ENCODE results near the gene XPO1.

Gene XPO1

DNA sequence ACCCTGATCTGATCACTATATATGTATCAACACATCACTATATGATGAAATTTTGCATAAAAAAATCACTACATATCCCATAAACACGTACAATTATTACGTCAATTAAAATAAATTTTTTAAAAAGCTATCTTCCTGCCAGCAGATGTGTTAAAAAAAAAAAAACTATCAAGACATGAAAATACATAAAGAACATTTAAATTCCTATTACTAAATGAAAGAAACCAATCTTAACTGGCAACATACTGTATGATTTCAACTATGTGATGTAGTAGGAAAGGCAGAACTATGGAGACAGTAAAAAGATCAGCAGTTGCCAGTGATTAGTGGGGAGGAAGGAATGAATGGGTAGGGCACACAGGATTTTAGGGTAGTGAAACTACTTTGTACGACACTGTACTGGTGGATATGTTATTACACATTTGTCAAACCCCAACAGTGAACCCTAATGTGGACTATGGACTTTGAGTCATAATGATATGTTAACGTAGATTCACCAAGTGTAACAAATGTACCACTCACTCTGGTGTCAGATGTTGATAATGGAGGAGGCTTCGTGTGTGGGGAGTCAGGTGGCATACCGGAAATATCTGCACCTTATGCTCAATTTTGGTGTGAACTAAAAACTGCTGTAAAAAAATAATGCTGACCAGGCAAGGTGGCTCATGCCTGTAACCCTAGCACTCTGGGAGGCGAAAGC is 94.7 kb downstream of the XPO1 start:
- ATAC-seq, result peak; percentile 77
- Mint-ChIP-seq H3K27ac (peak overlapping the region; percentile 33), H3K4me1 (peaks cover 56% of the 10 kb centered on the region)

DNA sequence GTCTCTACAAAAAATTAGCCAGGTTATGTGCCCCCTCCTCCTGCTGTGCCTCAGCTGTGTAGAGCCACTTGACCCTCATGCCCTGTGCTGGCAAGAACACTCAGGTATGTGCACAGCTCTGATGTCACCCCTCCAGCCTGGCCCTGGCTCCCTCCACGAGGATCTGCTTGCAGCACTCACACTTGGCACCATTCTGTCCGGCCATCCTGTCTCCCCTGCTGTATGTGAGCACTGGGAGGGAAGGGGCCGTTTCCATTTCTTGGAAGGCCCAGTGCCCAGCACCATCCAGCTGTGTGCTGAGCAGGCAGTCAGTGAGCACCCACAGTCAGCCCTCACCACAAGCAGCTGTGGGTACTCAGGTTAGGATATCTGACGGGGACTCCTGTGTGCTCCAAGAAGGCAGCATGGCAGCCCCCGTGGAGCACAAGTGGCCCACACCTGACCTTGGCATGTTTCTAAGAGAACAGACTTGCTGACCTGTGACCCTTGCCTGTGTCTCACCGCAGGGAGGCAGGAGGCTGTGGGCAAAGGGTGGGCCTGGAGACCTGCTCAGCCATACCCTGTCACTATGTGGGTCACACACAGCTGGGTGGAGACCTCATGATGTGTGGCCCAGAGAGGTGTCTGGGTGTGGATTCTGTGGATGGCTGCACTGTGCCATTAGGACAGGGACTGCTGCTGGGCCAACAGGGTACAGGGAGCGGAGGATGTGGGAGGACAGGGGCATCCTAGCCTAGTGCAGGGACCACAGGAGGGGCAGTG is 98.7 kb downstream of the XPO1 start:
- Mint-ChIP-seq H3K4me1 (peaks cover 65% of the 10 kb centered on the region), H3K27ac (no peak overlapping the region), H3K4me3 (no peak overlapping the region), H3K27me3 (no peaks in the 10 kb centered on the region), H3K36me3 (ENCODE audit: low read depth) (peaks cover 32% of the 10 kb centered on the region), H3K9me3 (peaks cover 17% of the 10 kb centered on the region)
- ATAC-seq (no peak), DNase-seq (no peak)

More for the DNA sequence above, 94.7 kb downstream of the XPO1 start:
- DNase-seq, result no peak
- Mint-ChIP-seq H3K9me3 (peaks cover 3% of the 10 kb centered on the region), H3K27me3 (no peaks in the 10 kb centered on the region), H3K36me3 (ENCODE audit: low read depth) (peaks cover 23% of the 10 kb centered on the region), H3K4me3 (no peak overlapping the region)

DNA sequence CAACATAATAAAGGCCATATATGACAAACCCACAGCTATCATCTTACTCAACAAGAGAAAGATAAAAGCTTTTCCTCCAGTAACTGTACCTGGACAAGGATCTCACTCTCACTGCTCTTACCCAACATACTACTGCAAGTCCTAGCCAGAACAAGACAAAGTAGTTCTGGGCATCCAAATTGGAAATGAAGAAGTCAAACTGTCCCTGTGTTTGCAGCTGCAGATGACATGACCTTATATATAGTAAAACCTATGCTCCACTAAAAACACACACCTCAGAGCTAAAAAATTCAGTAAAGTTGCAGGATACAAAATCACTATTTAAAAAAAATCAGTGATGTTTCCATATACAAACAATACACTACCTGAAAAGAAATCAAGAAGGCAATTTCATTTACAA is 99.5 kb downstream of the XPO1 start:
- peaks cover 67% of the 10 kb centered on the region for H3K4me1 Mint-ChIP-seq
- H3K9me3 Mint-ChIP-seq, result peaks cover 17% of the 10 kb centered on the region
- no peak overlapping the region for H3K27ac Mint-ChIP-seq
- H3K36me3 Mint-ChIP-seq (ENCODE audit: low read depth), result peaks cover 27% of the 10 kb centered on the region
- no peak for ATAC-seq
- H3K27me3 Mint-ChIP-seq, result no peaks in the 10 kb centered on the region
- no peak for DNase-seq
- no peak overlapping the region for H3K4me3 Mint-ChIP-seq

DNA sequence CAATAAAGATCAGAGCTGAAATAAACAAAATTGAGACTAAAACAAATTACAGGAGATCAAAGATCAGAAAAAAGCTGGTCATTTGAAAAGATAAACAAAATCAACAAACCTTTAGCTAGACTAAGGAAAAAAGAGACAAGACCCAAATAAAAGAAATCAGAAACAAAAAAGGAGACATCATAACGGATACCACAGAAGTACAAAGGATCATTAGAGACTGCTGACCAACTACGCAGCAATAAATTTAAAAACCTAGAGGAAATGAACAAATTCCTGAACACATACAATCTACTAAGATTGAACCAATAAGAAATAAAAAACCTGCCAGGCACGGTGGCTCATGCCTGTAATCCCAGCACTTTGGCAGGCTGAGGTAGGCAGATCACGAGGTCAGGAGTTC is 101.0 kb downstream of the XPO1 start:
- Mint-ChIP-seq H3K36me3 (ENCODE audit: low read depth) (peaks cover 23% of the 10 kb centered on the region), H3K4me3 (no peak overlapping the region), H3K27me3 (no peaks in the 10 kb centered on the region), H3K9me3 (peaks cover 17% of the 10 kb centered on the region), H3K27ac (no peak overlapping the region), H3K4me1 (peaks cover 58% of the 10 kb centered on the region)
- ATAC-seq (no peak), DNase-seq (no peak)

DNA sequence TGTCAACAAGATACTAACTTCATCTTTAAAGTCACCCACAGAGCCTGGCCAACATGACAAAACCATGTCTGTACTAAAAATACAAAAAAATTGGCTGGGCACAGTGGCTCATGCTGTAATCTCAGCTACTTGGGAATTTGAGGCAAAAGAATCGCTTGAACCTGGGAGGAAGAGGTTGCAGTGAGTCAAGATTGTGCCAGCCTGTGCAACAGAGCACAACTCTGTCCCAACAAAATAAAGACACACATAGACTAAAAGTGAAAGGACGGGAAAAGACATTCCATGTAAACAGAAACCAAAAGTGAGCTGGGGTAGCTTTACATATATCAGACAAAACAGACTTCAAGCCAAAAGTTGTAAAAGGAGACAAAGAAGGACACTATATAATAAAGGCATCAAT is 102.1 kb downstream of the XPO1 start:
- H3K27me3 Mint-ChIP-seq, result no peaks in the 10 kb centered on the region
- H3K4me1 Mint-ChIP-seq, result peaks cover 52% of the 10 kb centered on the region
- ATAC-seq, result no peak
- no peak for DNase-seq
- no peak overlapping the region for H3K4me3 Mint-ChIP-seq
- H3K9me3 Mint-ChIP-seq, result peaks cover 17% of the 10 kb centered on the region
- H3K36me3 Mint-ChIP-seq (ENCODE audit: low read depth), result peaks cover 23% of the 10 kb centered on the region
- peak overlapping the region; percentile 5 for H3K27ac Mint-ChIP-seq

DNA sequence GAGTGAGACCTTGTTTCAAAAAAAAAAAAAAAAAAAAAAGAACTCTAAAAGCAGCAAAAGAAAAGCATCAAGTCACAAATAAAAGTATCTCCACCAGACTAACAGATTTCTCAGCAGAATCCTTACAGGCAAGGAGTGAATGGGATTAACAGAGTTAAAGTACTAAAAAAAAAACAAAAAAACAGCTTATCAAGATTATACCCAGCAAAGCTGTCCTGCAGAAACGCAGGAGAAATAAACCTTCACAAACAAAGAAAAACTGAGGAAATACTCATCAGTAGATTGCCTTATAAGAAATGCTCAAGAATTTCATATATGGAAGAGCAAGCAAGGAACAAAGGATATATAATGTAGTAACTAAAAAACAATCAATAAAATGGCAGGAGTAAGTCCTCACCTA is 102.9 kb downstream of the XPO1 start:
- Mint-ChIP-seq H3K27me3 (no peaks in the 10 kb centered on the region), H3K4me3 (no peak overlapping the region), H3K4me1 (peaks cover 52% of the 10 kb centered on the region), H3K27ac (no peak overlapping the region), H3K36me3 (ENCODE audit: low read depth) (peaks cover 23% of the 10 kb centered on the region), H3K9me3 (peaks cover 17% of the 10 kb centered on the region)
- no peak for ATAC-seq
- no peak for DNase-seq

GRCh38 chr2:61434314-61434713 is 103.8 kb downstream of the XPO1 start:
- DNase-seq, result no peak
- Mint-ChIP-seq H3K27ac (peak overlapping the region; percentile 1), H3K9me3 (peaks cover 17% of the 10 kb centered on the region), H3K4me3 (no peak overlapping the region), H3K27me3 (no peaks in the 10 kb centered on the region), H3K36me3 (ENCODE audit: low read depth) (peaks cover 22% of the 10 kb centered on the region), H3K4me1 (peaks cover 48% of the 10 kb centered on the region)
- ATAC-seq, result peak; percentile 53

GRCh38 chr2:61433606-61434005 is 104.5 kb downstream of the XPO1 start:
- Mint-ChIP-seq H3K4me3 (no peak overlapping the region), H3K4me1 (peaks cover 43% of the 10 kb centered on the region), H3K9me3 (peaks cover 15% of the 10 kb centered on the region), H3K27me3 (no peaks in the 10 kb centered on the region), H3K27ac (no peak overlapping the region), H3K36me3 (ENCODE audit: low read depth) (peaks cover 17% of the 10 kb centered on the region)
- ATAC-seq, result no peak
- DNase-seq, result no peak

GRCh38 chr2:61432990-61433389 is 105.2 kb downstream of the XPO1 start:
- ATAC-seq (no peak), DNase-seq (no peak)
- Mint-ChIP-seq H3K4me3 (no peak overlapping the region), H3K27me3 (no peaks in the 10 kb centered on the region), H3K4me1 (peaks cover 43% of the 10 kb centered on the region), H3K36me3 (ENCODE audit: low read depth) (peaks cover 14% of the 10 kb centered on the region), H3K27ac (no peak overlapping the region), H3K9me3 (peaks cover 12% of the 10 kb centered on the region)

DNA sequence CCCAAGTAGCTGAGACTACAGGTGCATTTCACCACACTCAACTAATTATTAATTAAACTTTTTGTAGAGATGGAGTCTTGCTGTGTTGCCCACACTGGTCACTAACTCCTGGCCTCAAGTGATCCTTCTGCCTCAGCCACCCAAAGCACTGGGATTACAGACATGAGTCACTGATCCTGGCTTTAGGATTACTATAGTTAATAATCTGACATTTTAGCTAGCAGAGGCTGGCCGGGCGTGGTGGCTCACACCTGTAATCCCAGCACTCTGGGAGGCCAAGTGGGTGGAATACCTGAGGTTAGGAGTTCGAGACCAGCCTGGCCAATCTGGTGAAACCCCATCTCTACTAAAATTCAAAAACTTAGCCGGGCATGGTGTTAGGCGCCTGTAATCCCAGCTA is 106.8 kb downstream of the XPO1 start:
- no peak overlapping the region for H3K27ac Mint-ChIP-seq
- ATAC-seq (no peak), DNase-seq (no peak)
- H3K4me3 Mint-ChIP-seq, result no peak overlapping the region
- H3K27me3 Mint-ChIP-seq, result no peaks in the 10 kb centered on the region
- H3K4me1 Mint-ChIP-seq, result peaks cover 43% of the 10 kb centered on the region
- peaks cover 3% of the 10 kb centered on the region for H3K36me3 Mint-ChIP-seq (ENCODE audit: low read depth)
- H3K9me3 Mint-ChIP-seq, result peaks cover 2% of the 10 kb centered on the region

Data from activated naive CD8-positive, alpha-beta T cell treated with anti-CD3 and anti-CD28 coated beads, Interleukin-2, amount 50 U/mL, for 24 hours (primary cell).